HuH-7.5 (cell line): Measurements from ENCODE around the gene MAML2.
"Not testable (repeated sequence)": the region's sequence is repeated elsewhere in the genome, so short reads cannot be mapped to it uniquely, and the experiment has no call there.

ENCODE experiments used
- DNase-seq: peaks from one replicate; pipeline ENCODE4 v3.0.0; 2011; ENCODE audit warnings: low spot score

MAML2 gene

DNA sequence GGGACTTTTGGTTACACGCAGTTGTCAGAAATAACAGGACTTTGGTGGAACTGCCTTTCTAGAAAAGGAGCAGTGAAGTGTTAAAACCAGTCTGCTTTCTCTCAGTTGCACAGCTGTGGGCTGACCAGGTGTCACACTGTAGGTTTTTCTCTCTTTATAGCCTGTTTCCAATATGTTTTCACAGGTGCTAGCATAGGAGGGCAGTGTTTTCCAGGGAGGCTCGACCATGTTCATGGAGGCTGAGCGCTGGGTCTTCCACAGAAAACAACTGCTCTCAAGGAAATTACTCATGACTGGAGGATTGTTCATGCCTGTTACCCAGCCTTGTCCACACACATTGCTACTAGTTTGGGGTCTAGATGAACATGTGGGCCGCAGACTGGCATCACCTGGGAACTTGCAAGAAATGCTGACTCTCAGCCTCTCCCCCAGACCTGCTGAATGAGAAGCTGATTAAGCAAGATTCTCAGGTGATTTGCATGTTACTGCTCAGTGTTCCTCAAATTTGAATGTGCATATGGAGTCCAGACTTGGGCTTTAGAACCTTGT is 157.7 kb downstream of the MAML2 start:
- DNase-seq: no peak

DNA sequence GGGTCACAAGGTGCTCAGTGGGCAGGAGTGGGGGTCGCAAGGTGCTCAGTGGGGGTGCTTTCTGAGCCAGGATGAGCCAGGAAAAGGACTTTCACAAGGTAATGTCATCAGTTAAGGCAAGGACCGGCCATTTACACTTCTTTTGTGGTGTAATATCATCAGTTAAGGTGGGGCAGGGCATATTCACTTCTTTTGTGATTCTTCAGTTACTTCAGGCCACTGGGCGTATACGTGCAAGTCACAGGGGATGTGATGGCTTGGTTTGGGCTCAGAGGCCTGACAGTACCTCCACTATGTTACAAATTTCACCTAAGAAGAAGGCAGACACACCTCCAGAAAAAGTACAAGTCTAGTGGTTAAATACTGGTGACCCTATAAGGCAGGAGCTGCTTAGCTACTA is 162.1 kb downstream of the MAML2 start:
- not testable (repeated sequence) for DNase-seq

GRCh38 chr11:96180341-96180740 is 162.7 kb downstream of the MAML2 start:
- no peak for DNase-seq

- DNase-seq: no peak
These were observed 163.1 kb downstream of the MAML2 start for GRCh38 chr11:96179905-96180304.

- no peak for DNase-seq
These were observed 164.1 kb downstream of the MAML2 start for GRCh38 chr11:96178887-96179279.

- no peak for DNase-seq
These were observed 164.7 kb downstream of the MAML2 start for GRCh38 chr11:96178049-96178886.

DNA sequence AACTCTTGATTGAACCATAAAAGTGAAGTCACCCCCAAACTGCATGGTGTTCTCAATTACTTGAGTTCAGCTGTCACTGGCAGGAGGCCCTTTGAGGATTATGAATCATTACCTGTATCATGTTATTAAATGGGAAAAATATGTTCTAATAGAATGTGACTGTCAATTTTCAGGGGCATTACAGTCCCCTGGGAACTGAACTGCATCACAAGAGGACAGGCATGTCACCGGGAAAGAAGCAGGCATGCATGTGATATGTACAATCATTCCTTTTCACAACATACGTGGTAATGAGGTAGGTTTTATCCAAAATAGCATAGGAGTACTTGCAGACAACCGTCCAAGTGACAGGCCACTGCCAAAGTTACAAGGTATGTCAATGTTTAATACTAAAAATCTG is 165.8 kb downstream of the MAML2 start:
- no peak for DNase-seq

DNA sequence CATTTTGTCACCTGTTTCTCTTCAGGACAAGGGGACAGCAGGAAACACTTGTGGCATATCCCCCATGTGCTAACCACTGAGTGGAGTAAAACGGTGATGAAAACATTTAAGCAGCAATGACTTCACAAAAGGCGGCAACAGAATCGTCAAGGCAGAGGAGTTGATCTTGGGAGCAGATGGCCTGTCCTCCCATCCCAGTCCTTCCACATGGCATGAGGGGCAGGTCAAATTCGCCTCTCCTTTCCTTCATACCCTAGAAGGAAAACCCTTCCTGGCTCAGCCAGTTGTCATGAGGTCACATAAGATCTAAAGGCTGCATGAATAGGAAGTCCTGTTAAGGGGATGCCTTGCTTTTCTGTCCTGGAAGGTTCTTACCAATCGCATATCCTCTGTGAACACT is 169.1 kb downstream of the MAML2 start:
- DNase-seq: no peak

DNA sequence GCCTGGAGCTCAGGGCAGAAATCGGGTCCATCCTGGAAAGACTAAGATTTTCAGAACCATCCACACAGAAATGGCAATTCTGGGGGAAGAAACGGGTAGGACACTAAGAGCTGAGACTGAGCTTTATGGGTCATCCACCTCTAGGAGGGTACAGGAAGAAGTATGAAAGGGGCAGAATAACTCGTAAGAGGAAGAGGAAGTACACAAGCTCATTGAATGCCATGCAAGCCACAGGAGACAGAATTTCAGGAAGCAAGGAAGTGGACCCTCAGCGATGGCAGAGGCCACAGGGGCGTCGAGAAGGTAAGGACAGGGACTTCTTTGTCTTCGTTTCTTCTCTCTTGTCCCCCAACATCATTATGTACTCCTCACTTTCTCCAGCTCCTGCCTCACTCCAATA is 169.6 kb downstream of the MAML2 start:
- no peak for DNase-seq

DNA sequence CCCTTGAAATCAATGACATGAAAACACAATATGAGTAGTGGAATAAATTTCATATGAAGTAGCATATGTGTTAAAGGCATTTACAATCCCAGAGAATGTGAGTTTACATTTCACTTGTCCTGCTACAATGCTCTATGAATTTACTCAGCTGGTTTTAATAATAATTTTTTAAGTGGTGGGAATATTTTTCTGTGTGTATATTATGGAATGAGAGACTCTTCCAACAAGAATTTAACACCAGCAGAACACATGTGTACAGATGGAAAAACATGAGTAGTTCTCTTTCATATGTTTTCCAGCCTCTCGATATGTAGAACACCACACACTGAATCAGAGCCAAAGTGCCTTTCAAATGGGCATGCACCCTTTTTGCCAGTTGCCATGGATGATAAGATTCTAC is 170.4 kb downstream of the MAML2 start:
- no peak for DNase-seq

DNA sequence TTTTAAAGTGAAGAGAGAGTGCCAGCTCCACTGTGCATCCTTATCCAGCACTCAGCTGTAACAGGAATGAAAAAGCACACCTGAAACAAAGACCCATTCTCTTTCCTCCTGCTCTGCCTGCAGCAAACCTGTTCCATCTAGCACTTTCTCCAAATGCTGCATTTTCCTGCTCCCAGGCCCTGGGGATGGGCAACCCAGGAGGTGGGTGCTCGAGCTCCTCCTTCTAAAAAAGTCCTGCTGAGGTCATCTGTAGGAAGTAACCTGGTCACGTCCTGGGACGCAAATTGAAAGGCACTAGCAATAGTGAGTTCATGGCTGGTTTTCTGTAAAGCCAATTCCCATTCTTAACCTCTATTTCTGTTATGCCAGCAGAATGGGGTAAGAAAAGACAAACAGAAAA is 173.7 kb downstream of the MAML2 start:
- no peak for DNase-seq

DNA sequence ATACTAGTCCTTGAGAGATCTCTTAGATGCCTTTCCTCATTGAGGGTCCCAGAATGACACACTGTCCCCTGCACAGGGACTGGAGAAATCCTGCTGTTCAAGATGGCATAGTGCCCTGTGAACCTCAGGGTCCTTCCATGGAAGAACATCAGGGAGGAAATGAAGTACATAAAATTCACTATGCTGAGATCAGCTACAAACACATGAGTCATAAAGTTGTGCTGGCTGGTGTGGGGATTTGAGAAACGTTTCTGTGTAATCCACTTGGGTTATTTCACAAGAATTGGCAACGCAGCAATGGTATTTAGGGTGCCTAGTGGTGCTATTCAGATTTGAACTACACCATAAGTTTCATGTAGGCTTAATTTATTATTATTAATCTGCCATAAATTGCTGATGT is 174.4 kb downstream of the MAML2 start:
- no peak for DNase-seq

GRCh38 chr11:96167787-96168186 is 175.2 kb downstream of the MAML2 start:
- DNase-seq: no peak

DNA sequence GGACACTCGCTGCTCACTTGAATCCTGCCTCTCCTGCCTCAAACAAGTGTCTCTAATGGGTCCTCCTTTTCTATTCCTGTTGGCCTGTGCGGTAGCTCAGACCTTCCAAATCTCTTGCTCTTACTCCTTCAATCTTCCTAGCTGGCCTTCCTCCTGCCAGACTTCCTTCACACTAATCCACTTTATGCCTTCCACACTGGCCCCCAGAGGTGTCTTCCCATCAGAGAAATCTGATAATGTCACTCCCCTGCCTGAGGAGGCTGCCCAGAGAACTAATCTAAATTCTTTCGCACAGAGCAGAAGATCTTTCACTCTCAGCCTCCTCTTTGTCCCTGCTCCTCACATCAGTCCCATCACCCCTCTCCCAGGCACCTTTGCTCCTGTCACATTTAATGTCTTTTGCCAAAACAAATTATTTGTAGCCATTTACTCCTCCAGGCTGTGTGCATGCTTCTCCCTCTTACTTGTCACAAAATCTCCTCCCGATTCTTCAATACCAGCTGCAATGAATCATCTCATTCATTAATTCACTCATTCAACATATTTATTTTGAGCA is 175.7 kb downstream of the MAML2 start:
- DNase-seq: no peak

DNA sequence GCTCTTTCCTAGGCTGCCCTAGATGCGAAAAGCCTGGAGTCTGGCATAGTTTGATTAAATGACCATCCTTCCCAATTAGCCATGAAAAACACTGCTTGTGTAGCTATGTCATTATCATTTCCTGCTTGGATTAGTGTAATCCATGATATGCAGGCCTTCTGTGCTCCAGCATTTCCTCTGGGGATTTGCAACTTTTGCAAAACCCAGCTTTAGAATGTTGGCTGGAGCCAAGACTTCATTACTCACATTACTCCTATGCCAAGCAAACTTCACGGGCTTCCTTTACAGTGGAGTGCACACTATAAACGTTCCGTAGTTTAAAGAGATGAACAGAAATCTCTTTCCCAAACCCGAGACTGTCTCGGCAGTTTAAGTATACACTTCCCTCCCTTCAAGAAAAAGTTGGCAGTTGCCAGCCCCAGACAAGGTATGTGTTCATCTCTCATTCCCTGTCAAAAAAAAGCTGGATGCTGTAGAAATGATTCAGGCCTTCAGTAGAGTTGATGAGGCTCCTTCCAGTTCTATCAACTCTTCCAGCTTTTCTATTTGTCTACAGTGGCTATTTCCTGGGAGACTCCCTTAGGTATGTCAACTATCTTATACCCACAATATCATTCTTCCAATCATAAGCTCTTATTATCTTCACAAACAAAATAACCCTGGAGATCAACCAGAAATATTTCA is 180.0 kb downstream of the MAML2 start:
- DNase-seq: no peak

DNA sequence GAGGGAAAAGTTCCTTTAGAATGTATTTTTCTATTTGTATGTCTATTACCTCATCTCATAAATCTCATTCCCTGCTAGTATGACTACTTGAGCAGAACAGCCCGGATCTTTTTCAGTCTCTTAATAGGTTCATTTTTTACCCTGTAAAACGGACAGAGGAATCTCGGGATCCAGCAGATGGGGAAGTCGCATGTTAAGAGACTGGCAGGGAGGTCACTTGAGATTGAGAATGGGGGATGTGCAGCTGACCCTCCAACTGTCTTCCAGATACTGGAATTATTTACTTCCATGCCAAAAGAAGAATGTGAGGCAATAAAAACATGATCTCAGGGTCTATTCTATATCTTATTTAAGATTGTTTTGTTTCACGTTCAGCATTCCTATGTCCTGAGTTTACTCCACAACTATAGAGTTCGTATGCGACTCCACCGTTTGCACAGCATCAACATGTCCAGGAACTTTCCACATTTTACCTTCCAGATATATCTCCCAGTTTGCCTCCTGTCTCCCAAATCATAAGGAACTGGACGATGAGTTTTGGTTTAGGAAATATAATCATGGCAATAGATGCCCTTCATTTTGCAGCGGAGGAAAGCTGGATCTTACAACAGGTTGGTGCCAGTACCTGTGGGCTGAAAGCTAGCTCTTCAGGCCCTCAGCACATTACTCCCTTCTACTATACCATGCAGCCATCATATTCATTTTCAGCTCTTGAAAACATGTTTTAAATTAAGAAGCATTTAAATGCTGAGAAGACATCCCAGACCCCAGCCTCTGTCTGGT is 181.5 kb downstream of the MAML2 start:
- no peak for DNase-seq

- no peak for DNase-seq
These were observed 182.2 kb downstream of the MAML2 start for GRCh38 chr11:96160732-96161306.

- no peak for DNase-seq
These were observed 183.0 kb downstream of the MAML2 start for GRCh38 chr11:96159968-96160367.

DNA sequence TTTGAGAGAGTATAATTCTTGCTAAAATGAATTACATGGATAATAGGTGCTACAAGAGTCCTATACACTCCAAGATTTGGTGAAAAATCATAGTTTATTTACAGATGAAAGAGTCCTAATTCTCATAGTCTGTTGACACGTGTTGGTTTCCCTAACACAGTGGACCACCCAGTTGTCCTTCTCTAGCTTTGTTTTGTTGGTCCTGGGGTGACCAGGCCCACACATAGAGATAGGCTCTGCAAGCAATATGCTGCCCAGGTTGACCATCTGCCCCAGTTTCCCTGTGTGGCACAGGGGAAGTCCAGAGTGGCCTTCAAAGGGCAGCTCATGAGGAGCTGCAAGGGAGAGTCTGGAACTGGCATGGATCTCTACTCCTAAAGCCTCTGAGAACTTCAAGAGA is 184.9 kb downstream of the MAML2 start:
- DNase-seq: no peak

GRCh38 chr11:96157517-96157873 is 185.5 kb downstream of the MAML2 start:
- no peak for DNase-seq

- DNase-seq: no peak
These were observed 186.6 kb downstream of the MAML2 start for GRCh38 chr11:96156379-96156722.
